HEK293 (cell line): ENCODE results near the gene POU5F1.

Source experiments
- CTCF ChIA-PET: fragments of 350-600 bp; formaldehyde crosslinking; extraction: SDS; loops from one replicate; lab custom pipeline; 2021; ENCODE audit warnings: antibody characterized with exemption; lab: Yijun Ruan, JAX
- POLR2A ChIA-PET: fragments of 300-600 bp; formaldehyde crosslinking; extraction: SDS; loops from one replicate; lab custom pipeline; 2020; ENCODE audit warnings: antibody characterized with exemption, inconsistent platforms; lab: Yijun Ruan, JAX
- H3K27ac ChIP-seq: fragments of 200-500 bp; sonication (Bioruptor generic); 2 replicates; pipeline ENCODE4 v1.5.1; 2014; ENCODE audit warnings: low read depth, low read length, control low read depth, inconsistent platforms; ENCODE audit errors: extremely low read depth
- H3K36me3 ChIP-seq, 2 experiments: fragments of 200-500 bp in 1 of 2; sonication (Bioruptor generic) in 1 of 2; 1 replicate in 1 of 2; 2 replicates in 1 of 2; pipeline ENCODE4 v1.5.1; 2014 to 2017; ENCODE audit warnings: inconsistent platforms in 2 of 2, low read length in 2 of 2; ENCODE audit not compliant: control insufficient read depth in 2 of 2, insufficient read depth in 1 of 2
- H3K4me1 ChIP-seq: fragments of 200-500 bp; sonication (Bioruptor generic); 2 replicates; pipeline ENCODE4 v1.5.1; 2014; ENCODE audit warnings: mild to moderate bottlenecking, low read length, inconsistent platforms; ENCODE audit not compliant: control insufficient read depth, insufficient read depth
- H3K4me3 ChIP-seq: 2 replicates; pipeline ENCODE4 v1.5.1; 2011; ENCODE audit warnings: low read depth, mild to moderate bottlenecking, control low read depth, low read length, moderate library complexity
- H3K9me3 ChIP-seq: fragments of 200-500 bp; sonication (Bioruptor generic); 2 replicates; pipeline ENCODE4 v1.5.1; 2014; ENCODE audit warnings: low read depth, low read length, inconsistent platforms; ENCODE audit not compliant: control insufficient read depth, insufficient read depth
- CTCF ChIP-seq: fragments of 450-650 bp; formaldehyde crosslinking; IDR thresholded peaks from 2 replicates; pipeline ENCODE4 v1.5.1; 2016; ENCODE audit warnings: missing biosample characterization, missing genetic modification characterization
- HOXA7 ChIP-seq: sonication (generic); formaldehyde crosslinking; IDR thresholded peaks from 2 replicates; pipeline ENCODE4 v1.8.1; 2022; ENCODE audit warnings: missing genetic modification reagents, borderline replicate concordance
- IKZF3 ChIP-seq: fragments of 450-650 bp; IDR thresholded peaks from 2 replicates; pipeline ENCODE4 v1.5.0; 2018; ENCODE audit warnings: missing biosample characterization, mild to moderate bottlenecking, missing genetic modification characterization, moderate library complexity
- MZF1 ChIP-seq: fragments of 450-650 bp; formaldehyde crosslinking; IDR thresholded peaks from 2 replicates; pipeline ENCODE4 v1.5.1; 2017; ENCODE audit warnings: missing biosample characterization, missing genetic modification characterization, borderline replicate concordance
- SCRT1 ChIP-seq: fragments of 450-650 bp; formaldehyde crosslinking; IDR thresholded peaks from 2 replicates; pipeline ENCODE4 v1.5.1; 2016; ENCODE audit warnings: missing biosample characterization, missing genetic modification characterization, borderline replicate concordance
- SCRT2 ChIP-seq: fragments of 450-650 bp; formaldehyde crosslinking; IDR thresholded peaks from 2 replicates; pipeline ENCODE4 v1.5.1; 2016; ENCODE audit warnings: missing biosample characterization, missing genetic modification characterization
- SP7 ChIP-seq: fragments of 450-650 bp; formaldehyde crosslinking; IDR thresholded peaks from 2 replicates; pipeline ENCODE4 v1.5.1; 2016; ENCODE audit warnings: missing biosample characterization, missing genetic modification characterization
- ZBTB20 ChIP-seq: fragments of 450-650 bp; formaldehyde crosslinking; IDR thresholded peaks from 2 replicates; pipeline ENCODE4 v1.5.1; 2016; ENCODE audit warnings: missing biosample characterization, missing genetic modification characterization
- ZBTB44 ChIP-seq: fragments of 450-650 bp; IDR thresholded peaks from 2 replicates; pipeline ENCODE4 v1.5.1; 2018; ENCODE audit warnings: missing biosample characterization, mild to moderate bottlenecking, missing genetic modification characterization
- ZEB2 ChIP-seq: fragments of 450-650 bp; formaldehyde crosslinking; IDR thresholded peaks from 2 replicates; pipeline ENCODE4 v1.5.1; 2016; ENCODE audit warnings: missing biosample characterization, missing genetic modification characterization
- ZNF121 ChIP-seq: fragments of 450-650 bp; formaldehyde crosslinking; IDR thresholded peaks from 2 replicates; pipeline ENCODE4 v1.5.1; 2016; ENCODE audit warnings: missing biosample characterization, missing genetic modification characterization
- ZNF488 ChIP-seq: fragments of 450-650 bp; formaldehyde crosslinking; IDR thresholded peaks from 2 replicates; pipeline ENCODE4 v1.5.1; 2016; ENCODE audit warnings: missing biosample characterization, missing genetic modification characterization
- ZNF501 ChIP-seq: fragments of 450-650 bp; formaldehyde crosslinking; IDR thresholded peaks from 2 replicates; pipeline ENCODE4 v1.5.1; 2016; ENCODE audit warnings: missing biosample characterization, missing genetic modification characterization
- ZNF514 ChIP-seq: fragments of 450-650 bp; formaldehyde crosslinking; IDR thresholded peaks from 2 replicates; pipeline ENCODE4 v1.5.1; 2016; ENCODE audit warnings: missing biosample characterization, missing genetic modification characterization
- ZNF544 ChIP-seq: fragments of 450-650 bp; formaldehyde crosslinking; IDR thresholded peaks from 2 replicates; pipeline ENCODE4 v1.5.0; 2017; ENCODE audit warnings: missing biosample characterization, missing genetic modification characterization
- ZNF571 ChIP-seq: fragments of 450-650 bp; formaldehyde crosslinking; IDR thresholded peaks from 2 replicates; pipeline ENCODE4 v1.5.0; 2017; ENCODE audit warnings: missing biosample characterization, missing genetic modification characterization
- ZNF596 ChIP-seq: fragments of 450-650 bp; IDR thresholded peaks from 2 replicates; pipeline ENCODE4 v1.5.0; 2018; ENCODE audit warnings: missing biosample characterization, mild to moderate bottlenecking, missing genetic modification characterization, moderate library complexity
- ZNF610 ChIP-seq: fragments of 450-650 bp; formaldehyde crosslinking; IDR thresholded peaks from 2 replicates; pipeline ENCODE4 v1.5.1; 2016; ENCODE audit warnings: missing biosample characterization, missing genetic modification characterization, borderline replicate concordance
- ZNF677 ChIP-seq: fragments of 450-650 bp; IDR thresholded peaks from 2 replicates; pipeline ENCODE4 v1.5.0; 2018; ENCODE audit warnings: missing biosample characterization, mild to moderate bottlenecking, missing genetic modification characterization, moderate library complexity
- ZNF707 ChIP-seq: fragments of 450-650 bp; formaldehyde crosslinking; IDR thresholded peaks from 2 replicates; pipeline ENCODE4 v1.5.1; 2016; ENCODE audit warnings: missing biosample characterization, missing genetic modification characterization
- ZNF843 ChIP-seq: fragments of 450-650 bp; formaldehyde crosslinking; IDR thresholded peaks from 2 replicates; pipeline ENCODE4 v1.5.1; 2016; ENCODE audit warnings: missing biosample characterization, missing genetic modification characterization
- ZXDB ChIP-seq: fragments of 450-650 bp; formaldehyde crosslinking; IDR thresholded peaks from 2 replicates; pipeline ENCODE4 v1.5.1; 2016; ENCODE audit warnings: missing biosample characterization, missing genetic modification characterization
- TF ChIP-seq, protein P1 (sequence below): fragments of 450-650 bp; formaldehyde crosslinking; IDR thresholded peaks from 2 replicates; pipeline ENCODE4 v1.5.1; 2016; ENCODE audit warnings: missing biosample characterization, missing genetic modification characterization, borderline replicate concordance
- TF ChIP-seq, protein P2 (sequence below): fragments of 450-650 bp; formaldehyde crosslinking; IDR thresholded peaks from 2 replicates; pipeline ENCODE4 v1.5.1; 2016; ENCODE audit warnings: missing biosample characterization, missing genetic modification characterization

The POU5F1 gene

DNA sequence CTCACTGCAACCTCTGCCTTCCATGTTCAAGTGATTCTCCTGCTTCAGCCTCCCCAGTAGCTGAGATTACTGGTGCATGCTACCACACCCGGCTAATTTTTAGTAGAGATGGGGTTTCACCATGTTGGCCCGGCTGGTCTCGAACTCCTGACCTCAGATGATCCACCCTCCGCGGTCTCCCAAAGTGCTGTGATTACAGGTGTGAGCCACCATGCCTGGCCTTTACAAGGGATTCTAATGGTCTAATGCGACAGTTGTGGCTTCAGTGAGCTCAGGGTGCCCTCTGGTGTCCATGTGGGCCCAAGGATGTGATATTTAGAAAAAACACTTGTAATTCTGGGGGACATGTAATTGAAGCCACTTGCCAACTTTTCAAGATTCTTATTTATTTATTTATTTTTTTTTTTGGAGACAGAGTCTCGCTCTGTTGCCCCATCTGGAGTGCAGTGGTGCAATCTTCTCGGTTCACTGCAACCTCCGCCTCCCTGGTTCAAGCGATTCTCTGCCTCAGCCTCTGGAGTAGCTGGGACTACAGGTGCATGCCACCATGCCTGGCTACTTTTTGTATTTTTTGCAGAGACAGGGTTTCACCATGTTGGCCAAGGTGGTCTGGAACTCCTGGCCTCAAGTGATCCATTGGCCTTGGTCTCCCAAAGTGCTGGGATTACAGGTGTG, 22.1 kb upstream of the POU5F1 start (continued):
- TF ChIP-seq ZBTB44 (tag by site-specific recombination) (peak; percentile 31; the same call in 1 of the 2 replicates), ZNF610 (tag by site-specific recombination) (0 out of 2 replicates have a peak, but pooled peaks have one; percentile 47), SCRT2 (tag by site-specific recombination) (peak; percentile 92), SCRT1 (tag by site-specific recombination) (peak; percentile 92), ZNF843 (tag by site-specific recombination) (0 out of 2 replicates have a peak, but pooled peaks have one; percentile 34), CTCF (tag by site-specific recombination) (peak; percentile 83), SP7 (tag by site-specific recombination) (peak; percentile 52), ZXDB (tag by site-specific recombination) (peak; percentile 21; the same call in 1 of the 2 replicates), ZEB2 (tag by site-specific recombination) (peak; percentile 58)

GRCh38 chr6:31190488-31190887, 20.0 kb upstream of the POU5F1 start:
- Histone ChIP-seq H3K4me3 (no peak overlapping the region), H3K4me1 (peaks cover 3% of the 10 kb centered on the region; the same call in 1 of the 2 replicates), H3K36me3 (no peaks in the 10 kb centered on the region), H3K9me3 (no peaks in the 10 kb centered on the region), H3K27ac (no peak overlapping the region)
- CTCF ChIA-PET, result interaction anchor here (0.6 to 9.7 kb wide), 3 partner anchors 53 to 108 kb away, joined by 3 to 100 read pairs (median 3); no protein-coding TSS in a partner anchor
- POLR2A ChIA-PET, result no interaction called here
- TF ChIP-seq ZNF571 (tag by site-specific recombination) (no peak), ZNF121 (tag by site-specific recombination) (no peak), ZBTB20 (no peak), ZNF677 (tag by site-specific recombination) (no peak), ZNF501 (tag by site-specific recombination) (no peak), IKZF3 (tag by site-specific recombination) (no peak), ZNF544 (tag by site-specific recombination) (no peak), ZNF707 (tag by site-specific recombination) (no peak), MZF1 (tag by site-specific recombination) (no peak), HOXA7 (CRISPR knock-in tag) (no peak), ZNF488 (no peak), ZNF514 (tag by site-specific recombination) (no peak), ZBTB44 (tag by site-specific recombination) (no peak), ZNF596 (tag by site-specific recombination) (no peak)
- TF ChIP-seq, protein P1, sequence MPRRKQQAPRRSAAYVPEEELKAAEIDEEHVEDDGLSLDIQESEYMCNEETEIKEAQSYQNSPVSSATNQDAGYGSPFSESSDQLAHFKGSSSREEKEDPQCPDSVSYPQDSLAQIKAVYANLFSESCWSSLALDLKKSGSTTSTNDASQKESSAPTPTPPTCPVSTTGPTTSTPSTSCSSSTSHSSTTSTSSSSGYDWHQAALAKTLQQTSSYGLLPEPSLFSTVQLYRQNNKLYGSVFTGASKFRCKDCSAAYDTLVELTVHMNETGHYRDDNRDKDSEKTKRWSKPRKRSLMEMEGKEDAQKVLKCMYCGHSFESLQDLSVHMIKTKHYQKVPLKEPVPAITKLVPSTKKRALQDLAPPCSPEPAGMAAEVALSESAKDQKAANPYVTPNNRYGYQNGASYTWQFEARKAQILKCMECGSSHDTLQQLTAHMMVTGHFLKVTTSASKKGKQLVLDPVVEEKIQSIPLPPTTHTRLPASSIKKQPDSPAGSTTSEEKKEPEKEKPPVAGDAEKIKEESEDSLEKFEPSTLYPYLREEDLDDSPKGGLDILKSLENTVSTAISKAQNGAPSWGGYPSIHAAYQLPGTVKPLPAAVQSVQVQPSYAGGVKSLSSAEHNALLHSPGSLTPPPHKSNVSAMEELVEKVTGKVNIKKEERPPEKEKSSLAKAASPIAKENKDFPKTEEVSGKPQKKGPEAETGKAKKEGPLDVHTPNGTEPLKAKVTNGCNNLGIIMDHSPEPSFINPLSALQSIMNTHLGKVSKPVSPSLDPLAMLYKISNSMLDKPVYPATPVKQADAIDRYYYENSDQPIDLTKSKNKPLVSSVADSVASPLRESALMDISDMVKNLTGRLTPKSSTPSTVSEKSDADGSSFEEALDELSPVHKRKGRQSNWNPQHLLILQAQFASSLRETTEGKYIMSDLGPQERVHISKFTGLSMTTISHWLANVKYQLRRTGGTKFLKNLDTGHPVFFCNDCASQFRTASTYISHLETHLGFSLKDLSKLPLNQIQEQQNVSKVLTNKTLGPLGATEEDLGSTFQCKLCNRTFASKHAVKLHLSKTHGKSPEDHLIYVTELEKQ (tag by site-specific recombination), result no peak
- TF ChIP-seq, protein P2, sequence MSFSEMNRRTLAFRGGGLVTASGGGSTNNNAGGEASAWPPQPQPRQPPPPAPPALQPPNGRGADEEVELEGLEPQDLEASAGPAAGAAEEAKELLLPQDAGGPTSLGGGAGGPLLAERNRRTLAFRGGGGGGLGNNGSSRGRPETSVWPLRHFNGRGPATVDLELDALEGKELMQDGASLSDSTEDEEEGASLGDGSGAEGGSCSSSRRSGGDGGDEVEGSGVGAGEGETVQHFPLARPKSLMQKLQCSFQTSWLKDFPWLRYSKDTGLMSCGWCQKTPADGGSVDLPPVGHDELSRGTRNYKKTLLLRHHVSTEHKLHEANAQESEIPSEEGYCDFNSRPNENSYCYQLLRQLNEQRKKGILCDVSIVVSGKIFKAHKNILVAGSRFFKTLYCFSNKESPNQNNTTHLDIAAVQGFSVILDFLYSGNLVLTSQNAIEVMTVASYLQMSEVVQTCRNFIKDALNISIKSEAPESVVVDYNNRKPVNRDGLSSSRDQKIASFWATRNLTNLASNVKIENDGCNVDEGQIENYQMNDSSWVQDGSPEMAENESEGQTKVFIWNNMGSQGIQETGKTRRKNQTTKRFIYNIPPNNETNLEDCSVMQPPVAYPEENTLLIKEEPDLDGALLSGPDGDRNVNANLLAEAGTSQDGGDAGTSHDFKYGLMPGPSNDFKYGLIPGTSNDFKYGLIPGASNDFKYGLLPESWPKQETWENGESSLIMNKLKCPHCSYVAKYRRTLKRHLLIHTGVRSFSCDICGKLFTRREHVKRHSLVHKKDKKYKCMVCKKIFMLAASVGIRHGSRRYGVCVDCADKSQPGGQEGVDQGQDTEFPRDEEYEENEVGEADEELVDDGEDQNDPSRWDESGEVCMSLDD (tag by site-specific recombination), result no peak
